Renal cortical epithelial cell (primary cell): ENCODE measurements around the gene PEDS1. TPM values are rescaled to one million over a fixed set of nuclear protein-coding genes. Genes with fewer than 3 reads are reported as not detected.
"Not testable (repeated sequence)": the region's sequence is repeated elsewhere in the genome, so short reads cannot be mapped to it uniquely, and the experiment has no call there.

Source experiments
- DNase-seq: peaks from one replicate; pipeline ENCODE4 v3.0.0-alpha.2; 2011; ENCODE audit warnings: low read depth
- total RNA-seq: library from RNA; depleted of rRNA; stranded (reverse); fragments of >200 nt; gene quantifications from 2 replicates; pipeline ENCODE4 v1.2.3, GENCODE V29; 2014

PEDS1 gene
- total RNA-seq, 1 donor from 2014 or later = 22.6 TPM

DNA sequence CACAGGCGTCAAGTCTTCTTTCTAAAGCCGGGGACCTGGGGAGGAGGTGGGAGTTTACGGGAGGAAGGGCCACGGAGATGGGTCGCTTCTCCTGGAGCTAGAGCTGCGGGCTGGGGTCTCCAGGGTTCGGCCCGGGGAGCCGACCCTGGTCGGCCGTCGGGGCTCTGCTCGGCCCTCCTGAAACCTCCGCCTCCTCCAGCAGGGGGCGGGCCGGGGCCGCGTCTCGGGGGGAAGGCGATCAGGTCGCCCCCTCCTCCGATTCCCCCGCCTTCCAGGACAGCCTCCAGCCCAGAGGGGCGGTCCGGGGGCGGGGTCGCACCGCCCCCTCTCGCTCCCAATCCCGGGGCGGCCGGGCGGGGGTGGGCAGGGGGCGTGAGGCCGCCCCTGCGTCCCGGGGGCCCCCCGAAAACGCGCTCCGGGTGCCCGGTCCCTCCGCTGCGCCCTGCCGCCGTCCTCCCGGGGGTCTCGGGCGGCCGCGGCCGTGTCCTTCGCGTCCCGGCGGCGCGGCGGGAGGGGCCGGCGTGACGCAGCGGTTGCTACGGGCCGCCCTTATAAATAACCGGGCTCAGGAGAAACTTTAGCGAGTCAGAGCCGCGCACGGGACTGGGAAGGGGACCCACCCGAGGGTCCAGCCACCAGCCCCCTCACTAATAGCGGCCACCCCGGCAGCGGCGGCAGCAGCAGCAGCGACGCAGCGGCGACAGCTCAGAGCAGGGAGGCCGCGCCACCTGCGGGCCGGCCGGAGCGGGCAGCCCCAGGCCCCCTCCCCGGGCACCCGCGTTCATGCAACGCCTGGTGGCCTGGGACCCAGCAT lies 36.9 kb upstream of the PEDS1 start, which contains the start of gene CEBPB:
Gene CEBPB (plus strand): TSS at position 580 of the 814 bp plus-strand sequence. CDS start 204 bp downstream, at position 784.
- peak; percentile 57 for DNase-seq

DNA sequence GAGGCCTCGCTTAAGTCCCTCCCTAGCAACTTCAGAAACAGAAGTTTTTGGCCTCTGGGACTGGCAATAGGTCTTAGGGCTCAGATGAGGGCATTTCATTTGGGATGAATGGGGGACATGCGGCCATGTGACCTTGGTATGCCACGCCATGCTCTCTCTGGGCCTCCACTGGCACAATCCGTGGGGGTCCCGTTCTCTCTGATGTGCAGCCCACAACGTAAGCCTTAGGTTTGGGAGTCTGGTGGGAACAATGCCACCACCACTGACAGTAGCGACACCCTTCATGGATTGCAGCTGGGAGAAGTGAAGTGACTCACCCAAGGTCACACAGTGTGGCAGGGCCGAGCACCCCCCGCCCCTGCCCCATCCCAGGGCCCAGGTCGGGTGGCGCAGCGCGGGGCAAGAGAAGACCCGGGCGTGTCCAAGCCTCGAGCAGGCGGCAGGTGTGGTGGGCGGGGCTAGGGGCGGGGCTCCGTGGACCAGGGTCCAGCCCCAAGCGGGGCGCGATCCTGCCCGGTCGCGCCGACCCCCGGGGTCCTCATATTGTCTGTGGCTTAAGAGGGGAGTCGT lies 36.2 kb upstream of the PEDS1 start:
- no peak for DNase-seq

DNA sequence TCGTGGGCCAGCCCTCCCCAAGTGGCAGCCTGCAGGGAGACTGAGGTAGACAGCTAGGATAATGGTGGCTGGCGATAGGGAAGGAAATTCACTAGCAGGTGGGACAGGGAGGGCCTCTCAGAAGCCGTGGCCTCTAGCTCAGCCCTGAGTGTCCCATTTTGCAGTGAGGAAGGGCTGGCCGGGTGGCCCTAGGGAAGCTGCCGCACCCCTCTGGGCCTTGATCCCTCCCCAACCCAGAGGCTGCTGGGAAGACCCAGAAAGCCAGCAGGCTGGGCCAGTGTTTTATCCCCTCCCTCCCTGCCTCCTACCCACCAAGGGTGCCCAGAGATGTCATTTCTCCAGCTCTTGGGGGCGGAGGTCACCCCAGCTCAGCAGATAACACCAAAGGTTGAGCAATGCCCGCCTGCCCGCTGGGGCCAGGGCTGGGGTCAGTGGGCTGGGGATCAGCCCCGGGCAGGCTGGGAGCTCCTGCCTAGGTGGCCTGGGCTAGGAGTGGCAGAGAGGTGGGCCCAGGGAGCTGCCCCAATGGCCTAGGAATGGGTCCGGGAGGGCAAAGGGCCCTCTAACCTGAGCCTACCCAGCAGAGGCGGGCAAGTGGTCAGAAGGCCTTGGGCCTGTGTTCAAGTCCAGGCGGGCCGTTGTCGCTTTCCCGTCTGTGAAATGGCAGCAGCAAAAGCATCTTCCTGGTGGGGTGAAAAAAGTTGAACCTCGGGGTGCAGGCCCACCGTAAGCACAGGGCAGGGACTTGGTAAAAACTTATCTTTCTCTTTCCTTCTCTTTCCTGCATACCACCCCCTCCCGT lies 35.6 kb upstream of the PEDS1 start:
- no peak for DNase-seq

DNA sequence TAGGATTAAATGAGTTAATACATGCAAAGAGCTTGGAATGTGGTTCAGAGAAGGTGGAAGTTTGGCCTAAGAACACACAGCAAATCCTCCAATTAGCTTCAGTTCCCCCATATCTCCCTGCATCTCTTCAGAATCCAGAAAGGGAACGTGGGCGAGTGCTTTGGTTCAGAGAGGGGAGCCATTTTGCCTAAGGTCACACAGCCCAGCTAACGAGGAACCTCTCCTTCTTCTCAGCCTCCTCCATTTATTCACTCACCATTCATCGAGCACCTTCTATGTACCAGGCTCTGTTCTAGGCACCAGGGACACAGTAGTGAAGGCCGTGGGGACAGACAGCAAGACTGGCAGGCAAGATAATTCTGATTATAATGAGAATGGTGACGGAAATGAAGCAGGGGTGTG lies 34.8 kb upstream of the PEDS1 start:
- DNase-seq = no peak

DNA sequence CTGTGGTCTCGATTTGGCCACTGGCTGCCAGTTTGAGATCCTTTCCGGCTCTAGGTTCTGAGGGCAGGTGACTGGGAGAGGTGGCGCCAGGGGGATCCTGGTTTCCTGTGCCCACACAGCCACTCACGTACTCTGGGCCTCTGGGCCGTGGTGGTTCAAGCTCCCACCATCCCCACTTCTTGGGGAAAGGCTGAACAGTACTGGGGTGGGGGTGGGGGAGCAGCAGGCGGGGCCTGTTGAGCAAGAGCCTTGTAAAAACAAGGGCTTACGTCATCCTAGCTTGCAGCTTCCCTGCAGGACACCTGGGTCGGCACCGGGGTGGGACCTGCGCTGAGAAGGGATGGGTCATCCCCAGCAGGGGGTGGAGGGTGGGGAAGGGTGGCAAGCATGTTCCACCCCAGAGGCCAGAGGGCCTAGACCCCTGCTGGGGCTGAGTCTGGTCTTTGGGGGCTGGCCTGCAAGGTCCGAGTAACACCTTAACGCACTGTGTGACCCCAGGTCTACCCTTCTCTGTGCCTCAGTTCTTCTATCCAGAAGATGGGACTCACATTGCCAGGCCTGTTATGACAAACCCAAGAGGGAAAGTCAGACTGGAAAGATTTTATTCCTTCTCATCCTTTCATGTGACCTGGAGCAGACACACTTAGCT lies 34.0 kb upstream of the PEDS1 start:
- peak; percentile 63 for DNase-seq

DNA sequence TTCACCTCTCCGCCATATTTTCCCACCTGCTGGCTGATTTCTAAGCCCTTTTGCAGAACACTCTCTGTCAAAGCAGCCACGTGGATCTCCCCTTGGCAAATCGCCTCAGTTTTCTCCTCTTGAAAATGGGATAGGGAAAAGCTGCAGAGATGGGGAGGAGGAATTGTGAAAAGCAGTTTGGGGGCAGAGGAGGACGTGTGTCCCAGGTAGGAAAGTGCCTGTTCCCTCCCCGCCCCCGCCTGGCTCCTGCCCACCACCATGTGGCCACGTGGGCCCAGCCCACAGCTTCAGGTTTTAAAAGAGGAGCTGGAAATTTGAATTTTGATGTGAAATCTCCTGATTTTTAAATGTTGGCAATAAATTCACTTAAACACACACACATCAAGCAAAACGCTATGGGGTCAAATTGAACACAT lies 33.5 kb upstream of the PEDS1 start:
- DNase-seq = no peak

DNA sequence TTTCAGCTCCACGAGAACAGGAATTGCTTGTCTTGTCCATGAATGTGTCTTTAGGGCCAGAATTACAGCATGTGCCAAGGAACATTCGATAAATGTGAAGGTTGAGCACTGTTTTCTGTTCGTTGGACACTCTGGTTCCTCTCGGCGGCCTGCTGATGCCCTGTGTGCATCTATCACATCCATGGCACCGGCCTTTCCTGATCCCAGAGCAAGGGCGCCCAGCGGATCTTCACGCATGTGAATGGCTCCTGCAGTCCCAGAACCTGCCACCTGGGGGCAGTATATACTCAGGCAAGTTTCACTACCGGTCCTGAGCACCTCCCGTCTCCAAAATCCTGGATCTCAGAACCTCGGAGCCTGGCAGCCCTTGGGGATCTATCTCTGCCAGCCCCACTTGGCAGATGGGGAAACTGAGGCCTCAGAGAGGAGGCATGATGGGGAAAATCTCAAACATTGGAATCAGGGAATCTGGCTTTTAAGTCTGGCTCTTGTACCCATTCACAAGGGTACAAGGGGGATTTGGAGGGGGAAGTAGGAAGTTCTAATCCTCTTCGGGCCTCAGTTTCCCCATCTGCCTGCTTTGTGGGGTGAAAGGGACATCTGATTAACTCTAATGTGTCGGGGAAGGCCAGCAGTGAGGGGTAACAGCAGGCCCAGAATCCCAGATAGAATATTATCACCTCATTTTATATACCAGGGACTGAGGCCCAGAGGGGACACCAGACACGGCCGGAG lies 32.8 kb upstream of the PEDS1 start:
- peak; percentile 64 for DNase-seq

DNA sequence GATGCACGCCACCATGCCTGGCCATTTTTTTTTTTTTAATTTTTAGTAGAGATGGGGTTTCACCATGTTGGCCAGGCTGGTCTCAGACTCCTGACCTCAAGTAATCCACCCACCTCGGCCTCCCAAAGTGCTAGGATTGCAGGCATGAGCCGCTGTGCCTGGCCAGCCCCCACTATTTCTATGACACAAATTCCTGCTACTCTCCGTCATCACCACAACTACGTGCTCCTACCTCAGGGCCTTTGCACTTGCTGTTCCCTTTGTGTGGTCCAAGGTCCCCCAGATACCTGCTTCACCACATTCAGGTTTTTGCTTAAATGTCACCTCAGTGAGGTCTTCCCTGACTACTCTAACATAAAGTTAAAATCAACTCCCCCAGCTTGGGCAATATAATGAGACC lies 31.9 kb upstream of the PEDS1 start:
- no peak for DNase-seq

DNA sequence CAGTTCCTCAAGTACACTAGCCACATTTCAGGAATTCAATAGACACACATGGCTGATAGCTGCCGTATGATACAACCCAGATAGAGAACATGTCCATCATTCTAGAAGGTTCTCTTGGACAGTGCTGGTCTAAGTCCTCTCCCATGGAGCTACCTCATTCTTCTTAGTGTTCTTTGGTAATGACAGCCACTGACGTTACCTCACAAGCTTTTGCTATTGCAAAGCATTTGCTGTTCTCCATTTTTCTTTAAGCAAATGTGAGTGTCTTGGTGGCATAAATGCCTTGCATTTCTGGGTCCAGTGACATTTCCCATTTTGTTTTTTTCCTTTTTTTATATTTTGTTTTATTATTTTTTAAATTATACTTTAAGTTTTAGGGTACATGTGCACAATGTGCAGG lies 28.8 kb upstream of the PEDS1 start:
- no peak for DNase-seq

DNA sequence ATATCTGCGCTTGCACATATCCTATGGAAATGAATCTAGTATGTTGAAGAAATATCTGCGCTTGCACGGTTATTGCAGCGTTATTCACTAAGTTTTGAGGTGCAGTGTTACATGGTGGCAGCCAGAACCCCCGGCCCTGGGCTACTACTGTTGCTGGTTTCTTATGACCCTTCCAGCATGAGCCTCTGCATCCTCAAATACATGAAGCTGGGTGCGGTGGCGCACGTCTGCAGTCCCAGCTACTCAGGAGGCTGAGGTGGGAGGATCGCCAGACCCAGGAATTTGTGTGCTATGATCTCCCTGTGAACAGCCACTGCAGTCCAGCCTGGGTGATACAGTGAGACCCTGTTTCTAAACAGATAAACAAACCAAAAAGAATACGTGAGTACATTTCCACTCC lies 27.8 kb upstream of the PEDS1 start:
- no peak for DNase-seq

DNA sequence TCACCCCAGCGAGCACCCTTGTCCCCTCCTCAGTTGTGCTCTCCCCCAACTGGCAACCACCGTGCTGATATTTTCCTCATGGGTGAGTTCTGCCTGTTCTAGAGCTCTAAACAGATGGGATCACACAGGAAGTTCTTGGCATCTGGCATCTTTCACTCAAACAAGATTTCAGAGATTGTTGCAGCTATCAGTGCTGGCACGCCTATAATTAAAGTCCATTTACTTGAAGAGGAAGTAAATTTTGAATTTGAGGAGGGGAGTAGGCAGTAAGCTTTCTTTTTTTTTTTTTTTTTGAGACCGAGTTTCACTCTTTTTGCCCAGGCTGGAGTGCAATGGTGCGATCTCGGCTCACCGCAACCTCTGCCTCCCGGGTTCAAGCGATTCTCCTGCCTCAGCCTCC lies 25.1 kb upstream of the PEDS1 start:
- not testable (repeated sequence) for DNase-seq

DNA sequence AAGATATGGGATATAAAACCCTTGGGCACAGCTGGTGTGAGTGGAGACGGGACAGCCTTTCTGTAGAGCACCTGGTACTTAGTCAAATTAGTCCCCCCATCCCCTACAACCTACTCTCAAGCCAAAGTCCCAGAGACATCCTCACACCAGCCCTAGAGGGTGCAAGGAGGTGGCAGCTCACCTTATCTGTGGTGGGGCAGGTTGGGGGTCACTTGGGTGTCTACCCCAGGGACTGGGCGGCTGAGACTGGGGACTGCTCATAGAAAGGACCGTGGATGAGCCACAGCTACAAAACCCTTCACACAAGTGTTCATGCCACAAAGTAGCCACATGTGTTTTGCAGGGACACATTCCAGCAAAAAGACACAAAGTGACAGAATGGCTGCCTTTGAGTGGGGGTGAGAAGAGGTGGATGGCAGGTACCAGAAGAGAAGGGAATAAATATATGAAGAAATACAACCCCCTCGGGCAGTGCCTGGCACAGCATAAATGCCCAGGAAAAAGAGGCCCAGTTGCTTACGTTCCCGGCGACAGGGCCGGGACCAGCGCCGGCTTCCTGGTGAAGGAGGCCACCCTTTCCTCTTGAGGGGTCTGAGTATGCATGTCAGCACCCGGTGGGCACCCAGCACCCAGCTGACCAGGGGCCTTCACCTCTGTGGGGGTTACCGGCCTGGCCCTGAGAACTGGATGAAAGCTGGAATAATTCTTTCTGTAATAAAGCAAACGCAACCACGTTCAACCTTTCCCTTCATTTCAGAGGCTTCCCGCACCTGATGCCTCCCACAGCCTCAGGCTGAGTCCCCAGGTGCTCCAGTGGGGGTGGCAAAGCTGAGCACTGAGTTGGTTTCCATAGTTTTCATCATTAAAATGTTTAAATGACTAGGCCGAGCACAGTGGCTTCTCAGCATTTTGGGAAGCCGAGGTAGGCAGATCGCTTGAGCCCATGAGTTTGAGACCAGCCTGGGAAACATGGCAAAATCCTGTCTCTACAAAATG lies 22.7 kb upstream of the PEDS1 start:
- DNase-seq = no peak

DNA sequence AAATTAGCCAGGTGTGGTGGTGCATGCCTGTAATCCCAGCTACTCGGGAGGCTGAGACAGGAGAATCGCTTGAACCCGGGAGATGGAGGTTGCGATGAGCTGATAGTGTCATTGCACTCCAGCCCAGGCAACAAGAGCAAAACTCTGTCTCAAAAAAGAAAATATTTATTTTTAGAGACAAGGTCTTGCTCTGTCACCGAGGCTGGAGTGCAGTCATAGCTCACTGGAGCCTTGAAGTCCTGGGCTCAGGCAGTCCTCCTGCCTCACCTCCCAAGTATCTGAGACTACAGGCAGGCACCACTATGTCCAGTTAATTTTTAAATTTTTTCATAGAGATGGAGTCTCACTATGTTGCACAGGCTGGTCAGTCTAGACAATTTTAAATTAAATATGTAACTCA lies 20.9 kb upstream of the PEDS1 start:
- DNase-seq = no peak

DNA sequence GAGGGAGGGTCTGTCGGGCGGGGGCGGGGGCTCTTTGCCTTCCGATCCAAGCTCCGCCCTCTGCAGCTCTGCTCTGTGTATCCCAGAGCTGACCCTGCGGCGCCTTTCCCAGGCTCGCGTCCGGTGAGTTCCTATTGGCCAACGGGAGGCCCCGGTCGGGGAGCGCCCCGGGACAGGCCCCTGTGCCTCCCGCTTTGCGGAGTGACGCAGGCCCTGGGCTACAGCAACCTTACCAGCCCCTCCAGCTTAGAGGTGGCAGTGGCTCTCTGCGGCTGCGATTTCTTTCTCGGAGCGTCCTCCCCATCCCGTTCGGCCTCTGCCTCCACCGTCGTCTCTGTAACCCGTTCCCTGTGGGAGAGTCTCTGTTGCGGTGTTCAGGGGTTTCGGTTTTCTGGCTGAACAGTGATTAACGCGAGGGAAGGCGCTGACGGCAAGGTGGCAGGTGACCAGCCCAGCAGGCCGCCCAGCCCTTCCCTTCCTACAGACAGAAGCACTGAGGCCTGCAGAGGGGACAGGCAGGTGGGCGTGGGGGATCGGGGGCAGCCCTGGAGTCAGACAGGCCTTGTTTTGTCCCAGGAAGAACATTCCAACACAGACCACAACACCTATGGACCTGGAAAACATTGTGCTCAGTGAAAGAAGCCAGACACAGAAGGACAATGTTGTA lies 19.0 kb upstream of the PEDS1 start:
- DNase-seq = peak; percentile 53

DNA sequence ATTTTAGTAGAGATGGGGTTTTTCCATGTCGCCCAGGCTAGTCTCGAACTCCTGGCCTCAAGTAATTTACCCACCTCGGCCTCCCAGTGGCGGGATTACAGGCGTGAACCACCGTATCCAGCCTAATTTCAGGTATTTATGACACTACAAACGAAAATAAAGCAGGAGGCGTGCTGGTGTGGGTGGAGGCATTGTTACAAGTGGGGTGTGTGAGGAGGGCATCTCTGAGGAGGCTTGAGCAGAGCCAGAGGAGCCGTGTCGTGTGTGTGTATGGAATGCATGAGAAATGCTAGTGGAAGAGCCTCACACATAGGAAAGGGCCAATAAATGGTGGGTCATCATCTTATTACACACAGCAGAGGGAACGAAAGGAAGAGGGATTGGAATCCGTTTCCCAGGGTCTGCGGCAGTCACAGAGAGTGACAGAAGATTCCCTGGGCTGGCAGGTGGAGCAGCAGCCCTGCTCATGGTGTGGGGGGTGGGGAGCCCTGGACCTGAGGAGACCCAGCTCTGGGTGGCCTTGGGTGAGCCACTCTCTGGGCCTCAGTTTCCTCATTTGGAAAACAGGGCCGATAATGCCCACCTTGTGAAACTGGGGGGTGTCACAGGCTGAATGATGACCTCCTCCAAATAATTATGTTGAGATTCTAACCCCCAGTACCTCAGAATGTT lies 17.2 kb upstream of the PEDS1 start:
- DNase-seq = no peak

DNA sequence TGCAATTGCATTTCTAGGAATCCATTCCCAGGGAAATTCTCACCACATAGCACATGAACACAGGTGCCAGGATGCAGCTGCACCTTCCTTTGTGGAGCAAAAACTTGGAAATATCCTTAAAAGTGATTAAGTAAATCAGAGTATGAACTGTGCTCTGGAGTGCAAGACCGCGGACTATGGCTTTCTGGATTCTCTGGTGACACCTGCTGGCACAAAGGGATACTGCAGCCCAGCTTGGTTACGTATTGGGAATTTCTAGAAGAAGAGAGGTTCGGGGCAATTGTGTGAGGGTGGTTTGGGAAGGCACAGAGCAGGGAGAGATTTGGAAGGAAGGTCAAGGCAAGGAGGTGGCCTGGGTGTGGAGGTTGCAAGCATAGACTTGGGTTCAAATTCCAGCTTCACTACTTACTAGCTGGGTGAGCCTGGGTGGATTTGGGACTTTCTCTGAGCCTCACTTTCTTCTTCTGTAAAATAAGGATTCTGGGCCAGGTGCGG lies 15.9 kb upstream of the PEDS1 start:
- DNase-seq = peak; percentile 72

DNA sequence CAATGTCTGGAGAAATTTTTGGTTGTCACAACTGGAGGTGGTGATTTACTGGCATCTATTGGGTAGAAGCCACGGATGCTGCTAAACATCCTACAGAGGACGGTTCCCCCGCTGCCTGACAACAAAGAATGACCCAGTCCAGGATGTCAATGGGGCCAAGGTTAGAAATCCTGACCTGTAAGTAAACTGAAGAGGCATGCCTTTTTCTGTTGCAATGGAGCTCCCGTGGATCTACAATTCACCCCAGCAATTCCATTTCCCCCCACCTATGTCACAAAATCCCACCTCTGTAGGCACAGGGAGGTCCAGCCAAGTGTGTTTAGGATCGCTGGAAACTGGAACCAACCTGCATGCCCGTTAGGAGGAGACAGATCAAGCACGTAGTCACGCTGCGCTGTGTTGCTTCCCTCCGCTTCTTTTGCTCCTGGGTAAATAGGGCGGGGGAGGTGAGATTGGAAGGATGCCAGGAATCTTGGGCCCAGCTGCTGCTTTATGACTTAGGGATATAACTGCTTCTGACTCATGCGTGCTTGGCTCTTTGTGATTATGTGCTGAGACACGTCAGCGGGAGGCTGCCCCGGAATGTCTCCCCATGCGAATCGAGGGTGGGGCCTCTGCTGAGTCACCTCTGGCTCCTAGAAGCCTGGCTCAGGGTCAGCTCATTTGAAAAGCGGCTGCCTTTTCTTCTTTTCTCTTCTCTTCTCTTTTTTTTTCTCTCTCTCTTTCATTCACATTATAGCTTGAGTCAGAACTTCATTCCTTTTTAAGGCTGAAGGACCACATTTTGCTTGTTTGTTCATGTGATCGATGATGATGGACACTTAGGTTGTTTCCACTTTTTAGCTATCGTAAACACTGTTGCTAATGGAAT lies 12.4 kb upstream of the PEDS1 start:
- DNase-seq = peak; percentile 100
